Parathyroid adenoma (tissue), 2 donors: Measurements from ENCODE around the gene PRSS56.

Experiments
- H2AFZ ChIP-seq: fragments of 300-600 bp; sonication (generic); one replicate; pipeline ENCODE4 v1.7.0; 2017; ENCODE audit warnings: antibody characterized with exemption, mild to moderate bottlenecking
- H3K27ac ChIP-seq: fragments of 300-600 bp; sonication (generic); one replicate; pipeline ENCODE4 v1.7.0; 2017
- H3K27me3 ChIP-seq: fragments of 300-600 bp; sonication (generic); one replicate; pipeline ENCODE4 v1.7.0; 2017; ENCODE audit warnings: low read length; ENCODE audit not compliant: control insufficient read depth, insufficient read depth
- H3K36me3 ChIP-seq: fragments of 300-600 bp; sonication (generic); one replicate; pipeline ENCODE4 v1.7.0; 2017; ENCODE audit warnings: low read length; ENCODE audit not compliant: control insufficient read depth, insufficient read depth
- H3K4me1 ChIP-seq: fragments of 300-600 bp; sonication (generic); one replicate; pipeline ENCODE4 v1.7.0; 2017; ENCODE audit warnings: control low read depth
- H3K4me2 ChIP-seq: fragments of 300-600 bp; sonication (generic); one replicate; pipeline ENCODE4 v1.7.0; 2017; ENCODE audit warnings: low read length
- H3K4me3 ChIP-seq: fragments of 300-600 bp; sonication (generic); one replicate; pipeline ENCODE4 v1.7.0; 2017; ENCODE audit warnings: low read depth, low read length
- H3K79me2 ChIP-seq: fragments of 300-600 bp; sonication (generic); one replicate; pipeline ENCODE4 v1.7.0; 2017; ENCODE audit warnings: control low read depth
- H3K9ac ChIP-seq: fragments of 300-600 bp; sonication (generic); one replicate; pipeline ENCODE4 v1.7.0; 2017; ENCODE audit warnings: mild to moderate bottlenecking
- H3K9me3 ChIP-seq: fragments of 300-600 bp; sonication (generic); one replicate; pipeline ENCODE4 v1.7.0; 2017; ENCODE audit warnings: low read length; ENCODE audit not compliant: control insufficient read depth
- CTCF ChIP-seq: fragments of 300-600 bp; sonication (generic); IDR thresholded peaks from one replicate; pipeline ENCODE4 v1.7.0; 2017; ENCODE audit warnings: antibody characterized with exemption, mild to moderate bottlenecking
- donor health status: primary hyperparathyroidism.

Gene PRSS56

GRCh38 chr2:232484628-232485347 lies 35.4 kb upstream of the PRSS56 start:
- Histone ChIP-seq H3K27me3 (peaks cover 3% of the 10 kb centered on the region), H3K79me2 (no peaks in the 10 kb centered on the region)

GRCh38 chr2:232485348-232485756 lies 34.8 kb upstream of the PRSS56 start:
- Histone ChIP-seq H3K4me3 (no peak overlapping the region), H3K4me2 (no peak overlapping the region), H3K4me1 (no peaks in the 10 kb centered on the region), H3K9me3 (no peaks in the 10 kb centered on the region), H3K9ac (no peak overlapping the region), H3K36me3 (no peaks in the 10 kb centered on the region), H3K27me3 (peaks cover 3% of the 10 kb centered on the region), H3K27ac (no peak overlapping the region), H2AFZ (no peak overlapping the region), H3K79me2 (no peaks in the 10 kb centered on the region)
- TF ChIP-seq CTCF, result no peak

More at GRCh38 chr2:232484628-232485347, 35.4 kb upstream of the PRSS56 start:
- Histone ChIP-seq H3K4me3 (no peak overlapping the region), H3K9me3 (no peaks in the 10 kb centered on the region), H3K4me1 (no peaks in the 10 kb centered on the region), H3K4me2 (no peak overlapping the region), H2AFZ (no peak overlapping the region), H3K36me3 (no peaks in the 10 kb centered on the region), H3K27ac (no peak overlapping the region), H3K9ac (no peak overlapping the region)
- TF ChIP-seq CTCF, result no peak

- Histone ChIP-seq H2AFZ (no peak overlapping the region), H3K4me1 (no peaks in the 10 kb centered on the region), H3K27me3 (peaks cover 3% of the 10 kb centered on the region), H3K27ac (no peak overlapping the region), H3K79me2 (no peaks in the 10 kb centered on the region), H3K4me2 (no peak overlapping the region), H3K9ac (no peak overlapping the region), H3K36me3 (no peaks in the 10 kb centered on the region), H3K9me3 (no peaks in the 10 kb centered on the region), H3K4me3 (no peak overlapping the region)
- TF ChIP-seq CTCF, result no peak
Measured at GRCh38 chr2:232485757-232486557, 34.2 kb upstream of the PRSS56 start.

GRCh38 chr2:232486558-232487384 lies 33.4 kb upstream of the PRSS56 start:
- Histone ChIP-seq H3K9ac (no peak overlapping the region), H3K4me1 (no peaks in the 10 kb centered on the region), H3K27ac (no peak overlapping the region), H3K9me3 (no peaks in the 10 kb centered on the region), H3K4me2 (no peak overlapping the region), H3K27me3 (peaks cover 3% of the 10 kb centered on the region), H2AFZ (no peak overlapping the region), H3K79me2 (no peaks in the 10 kb centered on the region), H3K36me3 (no peaks in the 10 kb centered on the region), H3K4me3 (no peak overlapping the region)
- TF ChIP-seq CTCF, result no peak
